Measurements from ENCODE around the gene ARHGEF4.

The ARHGEF4 gene

GRCh38 chr2:131092458-131093005 lies 255.8 kb downstream of the ARHGEF4 start:
- intact Hi-C loops (cut with micrococcal nuclease): loop anchor here (1.0 kb wide), 1 partner anchor 13 kb away; the partner anchor contains the start of gene PLEKHB2
- H3K27ac Mint-ChIP-seq: peak overlapping the region; percentile 97
- H3K27me3 Mint-ChIP-seq: no peaks in the 10 kb centered on the region
- peak overlapping the region; percentile 90 for H3K4me3 Mint-ChIP-seq
- H3K4me1 Mint-ChIP-seq (ENCODE audit: low read depth): peaks cover 15% of the 10 kb centered on the region
- peaks cover 40% of the 10 kb centered on the region for H3K36me3 Mint-ChIP-seq (ENCODE audit: low read depth)
- no peaks in the 10 kb centered on the region for H3K9me3 Mint-ChIP-seq

GRCh38 chr2:131093006-131093695 lies 256.4 kb downstream of the ARHGEF4 start, which contains the start of gene FAM168B:
TSS of gene FAM168B (minus strand) at chr2:131093460. CDS start at chr2:131082646, 10,814 bp downstream.
- H3K27me3 Mint-ChIP-seq: no peaks in the 10 kb centered on the region
- peak within 1 kb of the TSS; percentile 97 for H3K27ac Mint-ChIP-seq
- intact Hi-C loops (cut with micrococcal nuclease): loop anchor here (1.0 kb wide), 1 partner anchor 12 kb away; the partner anchor contains the start of gene PLEKHB2
- peaks cover 15% of the 10 kb centered on the region for H3K4me1 Mint-ChIP-seq (ENCODE audit: low read depth)
- H3K4me3 Mint-ChIP-seq: peak within 1 kb of the TSS; percentile 90
- H3K36me3 Mint-ChIP-seq (ENCODE audit: low read depth): peaks cover 34% of the 10 kb centered on the region
- no peaks in the 10 kb centered on the region for H3K9me3 Mint-ChIP-seq

GRCh38 chr2:131093696-131094462 lies 257.2 kb downstream of the ARHGEF4 start:
- Mint-ChIP-seq H3K4me1 (ENCODE audit: low read depth) (peaks cover 15% of the 10 kb centered on the region), H3K4me3 (peak overlapping the region; percentile 90), H3K27ac (peak overlapping the region; percentile 97), H3K27me3 (no peaks in the 10 kb centered on the region), H3K36me3 (ENCODE audit: low read depth) (peaks cover 27% of the 10 kb centered on the region), H3K9me3 (no peaks in the 10 kb centered on the region)
- intact Hi-C loops (cut with micrococcal nuclease): loop anchor here (1.0 kb wide), 1 partner anchor 11 kb away; the partner anchor contains the start of gene PLEKHB2

- peak overlapping the region; percentile 90 for H3K4me3 Mint-ChIP-seq
- intact Hi-C loops (cut with micrococcal nuclease): no loop called here
- H3K36me3 Mint-ChIP-seq (ENCODE audit: low read depth): peaks cover 19% of the 10 kb centered on the region
- H3K9me3 Mint-ChIP-seq: no peaks in the 10 kb centered on the region
- H3K27me3 Mint-ChIP-seq: no peaks in the 10 kb centered on the region
- H3K4me1 Mint-ChIP-seq (ENCODE audit: low read depth): peaks cover 15% of the 10 kb centered on the region
- peak overlapping the region; percentile 97 for H3K27ac Mint-ChIP-seq
Measured at GRCh38 chr2:131094463-131095281, 258.0 kb downstream of the ARHGEF4 start.

All from dendritic cell treated with granulocyte-macrophage colony-stimulating factor and Interleukin-4, amounts not matched to agents 40 ng/mL and 50 ng/mL, for 4 days (primary cell).